HepG2 (cell line): Measurements from ENCODE around the gene CNOT8. TPM values are rescaled to one million over a fixed set of nuclear protein-coding genes. Genes with fewer than 3 reads are reported as not detected.

Source experiments
- DMAP1 ChIP-seq: IDR thresholded peaks from 2 replicates; pipeline ENCODE4 v1.6.1; 2016
- EEA1 ChIP-seq: sonication (generic); formaldehyde crosslinking; IDR thresholded peaks from 2 replicates; pipeline ENCODE4 v1.5.1; 2020; ENCODE audit warnings: mild to moderate bottlenecking, missing genetic modification reagents, borderline replicate concordance
- EP300 ChIP-seq, 3 experiments: sonication (generic) in 1 of 3; formaldehyde crosslinking in 1 of 3; IDR thresholded peaks; 2 replicates each; pipeline versions ENCODE4 v1.5.1 to v1.6.1; 2011 to 2020; ENCODE audit warnings: low read depth in 2 of 3, low read length in 2 of 3, borderline replicate concordance in 1 of 3, improper control_type of control experiment in 1 of 3, mild to moderate bottlenecking in 1 of 3, missing genetic modification reagents in 1 of 3, moderate library complexity in 1 of 3
- ETV5 ChIP-seq: IDR thresholded peaks from 2 replicates; pipeline ENCODE4 v1.6.1; 2018; ENCODE audit warnings: missing biosample characterization, missing genetic modification reagents, inconsistent platforms, borderline replicate concordance
- IRF9 ChIP-seq: sonication (generic); formaldehyde crosslinking; IDR thresholded peaks from 2 replicates; pipeline ENCODE4 v1.8.0; 2022; ENCODE audit warnings: missing genetic modification reagents, mild to moderate bottlenecking, borderline replicate concordance
- KLF11 ChIP-seq: IDR thresholded peaks from 2 replicates; pipeline ENCODE4 v1.6.1; 2016; ENCODE audit warnings: missing compliant biosample characterization
- MIXL1 ChIP-seq: IDR thresholded peaks from 2 replicates; pipeline ENCODE4 v1.6.1; 2016
- MXI1 ChIP-seq: IDR thresholded peaks from 3 replicates; pipeline ENCODE4 v1.6.1; 2012; ENCODE audit warnings: low read depth, low read length, inconsistent platforms, borderline replicate concordance
- NFE2L1 ChIP-seq: sonication (generic); formaldehyde crosslinking; IDR thresholded peaks from 2 replicates; pipeline ENCODE4 v1.4.0; 2020; ENCODE audit warnings: missing genetic modification reagents, mild to moderate bottlenecking, borderline replicate concordance
- RXRB ChIP-seq: IDR thresholded peaks from 2 replicates; pipeline ENCODE4 v1.6.1; 2016; ENCODE audit warnings: borderline replicate concordance, missing genetic modification reagents, missing compliant biosample characterization
- SRF ChIP-seq: IDR thresholded peaks from 2 replicates; pipeline ENCODE4 v1.6.1; 2011; ENCODE audit warnings: mild to moderate bottlenecking, low read depth, low read length, moderate library complexity
- XBP1 ChIP-seq: sonication (generic); formaldehyde crosslinking; IDR thresholded peaks from 2 replicates; pipeline ENCODE4 v1.5.0; 2020; ENCODE audit warnings: missing genetic modification reagents
- ZFP36 ChIP-seq: fragments of 150-350 bp; IDR thresholded peaks from 2 replicates; pipeline ENCODE4 v1.6.1; 2018; ENCODE audit warnings: borderline replicate concordance, low read length, low read depth; ENCODE audit not compliant: partially characterized antibody
- ZNF510 ChIP-seq: sonication (generic); formaldehyde crosslinking; IDR thresholded peaks from 2 replicates; pipeline ENCODE4 v1.4.0; 2020; ENCODE audit warnings: low read depth, mild to moderate bottlenecking, missing genetic modification reagents
- ZNF557 ChIP-seq: sonication (generic); formaldehyde crosslinking; IDR thresholded peaks from 2 replicates; pipeline ENCODE4 v1.4.0; 2020; ENCODE audit warnings: missing genetic modification reagents
- ZNF768 ChIP-seq: sonication (generic); formaldehyde crosslinking; IDR thresholded peaks from 2 replicates; pipeline ENCODE4 v1.4.0; 2020; ENCODE audit warnings: missing genetic modification reagents
- polyA plus RNA-seq, 8 experiments: library from polyadenylated mRNA; depleted of rRNA in 3 of 8; stranded (reverse) in 7 of 8; unstranded in 1 of 8; fragments of >200 nt; fragmentation: Illumina TruSeq in 4 of 8; extraction: Trizol in 4 of 8; gene quantifications; 2 replicates each; pipeline versions ENCODE4 v1.2.1 to v1.2.3, GENCODE V29; 2011 to 2016; ENCODE audit warnings: low read depth in 4 of 8, missing spikeins in 1 of 8, mixed read lengths in 1 of 8; ENCODE audit not compliant: insufficient read depth in 1 of 8
- total RNA-seq, 5 experiments: library from RNA; depleted of rRNA; stranded (reverse); fragments of >200 nt; fragmentation: Illumina TruSeq; extraction: Trizol; gene quantifications; 2 replicates each; pipeline ENCODE4 v1.2.3, GENCODE V29; 2016; ENCODE audit warnings: low read depth in 1 of 5
- TF ChIP-seq, protein P1 (sequence below): sonication (generic); formaldehyde crosslinking; IDR thresholded peaks from 2 replicates; pipeline ENCODE4 v1.9.0; 2022; ENCODE audit warnings: missing genetic modification reagents, mild to moderate bottlenecking, borderline replicate concordance
- TF ChIP-seq, protein P2 (sequence below): sonication (generic); formaldehyde crosslinking; IDR thresholded peaks from 2 replicates; pipeline ENCODE4 v1.4.0; 2020; ENCODE audit warnings: missing genetic modification reagents; ENCODE audit errors: not compliant biosample characterization
- TF ChIP-seq, protein P3 (sequence below): sonication (generic); formaldehyde crosslinking; IDR thresholded peaks from 2 replicates; pipeline ENCODE4 v1.4.0; 2020; ENCODE audit warnings: missing genetic modification reagents, borderline replicate concordance
- TF ChIP-seq, protein P4 (sequence below): sonication (generic); formaldehyde crosslinking; IDR thresholded peaks from 2 replicates; pipeline ENCODE4 v1.9.0; 2021; ENCODE audit warnings: missing genetic modification reagents, mild to moderate bottlenecking, borderline replicate concordance

CNOT8 gene
- total and polyA plus RNA-seq, 2 of the 13 experiments (the other 11 are each of a cell fraction or from before 2014, with no cell fraction given) = 37.1 to 74.9 TPM

GRCh38 chr5:154858297-154858971 is at the start of gene CNOT8 (continued):
- TF ChIP-seq ZNF768 (CRISPR knock-in tag) (0 out of 2 replicates have a peak, but pooled peaks have one; percentile 47), XBP1 (no peak), MXI1 (peak; percentile 88; the same call in 1 of the 3 replicates), ZNF510 (CRISPR knock-in tag) (no peak), ZNF557 (CRISPR knock-in tag) (peak; percentile 85; the same call in 1 of the 2 replicates), MIXL1 (CRISPR knock-in tag) (no peak; the same call in 1 of the 2 replicates), RXRB (CRISPR knock-in tag) (peak; percentile 63), ETV5 (CRISPR knock-in tag) (peak; percentile 53; the same call in 1 of the 2 replicates), NFE2L1 (CRISPR knock-in tag) (no peak), IRF9 (CRISPR knock-in tag) (peak; percentile 89), ZFP36 (no peak), EEA1 (CRISPR knock-in tag) (peak; percentile 56; the same call in 1 of the 2 replicates), SRF (no peak), EP300 (IDR thresholded peaks at IDR 0.05; ENCODE audit: low read depth in 2 of 2, low read length in 2 of 2) (peak in 1 of 2 experiments; percentile 13; a peak in 1 of 4 replicates), EP300 (CRISPR knock-in tag; IDR thresholded peaks at IDR 0.05; ENCODE audit: borderline replicate concordance) (peak; percentile 64), DMAP1 (CRISPR knock-in tag) (peak; percentile 75; the same call in 1 of the 2 replicates), KLF11 (CRISPR knock-in tag) (peak; percentile 55; the same call in 1 of the 2 replicates)
- TF ChIP-seq, protein P1, sequence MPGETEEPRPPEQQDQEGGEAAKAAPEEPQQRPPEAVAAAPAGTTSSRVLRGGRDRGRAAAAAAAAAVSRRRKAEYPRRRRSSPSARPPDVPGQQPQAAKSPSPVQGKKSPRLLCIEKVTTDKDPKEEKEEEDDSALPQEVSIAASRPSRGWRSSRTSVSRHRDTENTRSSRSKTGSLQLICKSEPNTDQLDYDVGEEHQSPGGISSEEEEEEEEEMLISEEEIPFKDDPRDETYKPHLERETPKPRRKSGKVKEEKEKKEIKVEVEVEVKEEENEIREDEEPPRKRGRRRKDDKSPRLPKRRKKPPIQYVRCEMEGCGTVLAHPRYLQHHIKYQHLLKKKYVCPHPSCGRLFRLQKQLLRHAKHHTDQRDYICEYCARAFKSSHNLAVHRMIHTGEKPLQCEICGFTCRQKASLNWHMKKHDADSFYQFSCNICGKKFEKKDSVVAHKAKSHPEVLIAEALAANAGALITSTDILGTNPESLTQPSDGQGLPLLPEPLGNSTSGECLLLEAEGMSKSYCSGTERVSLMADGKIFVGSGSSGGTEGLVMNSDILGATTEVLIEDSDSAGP (CRISPR knock-in tag) = peak; percentile 58
- TF ChIP-seq, protein P2, sequence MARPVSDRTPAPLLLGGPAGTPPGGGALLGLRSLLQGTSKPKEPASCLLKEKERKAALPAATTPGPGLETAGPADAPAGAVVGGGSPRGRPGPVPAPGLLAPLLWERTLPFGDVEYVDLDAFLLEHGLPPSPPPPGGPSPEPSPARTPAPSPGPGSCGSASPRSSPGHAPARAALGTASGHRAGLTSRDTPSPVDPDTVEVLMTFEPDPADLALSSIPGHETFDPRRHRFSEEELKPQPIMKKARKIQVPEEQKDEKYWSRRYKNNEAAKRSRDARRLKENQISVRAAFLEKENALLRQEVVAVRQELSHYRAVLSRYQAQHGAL (CRISPR knock-in tag) = peak; percentile 32
- TF ChIP-seq, protein P3, sequence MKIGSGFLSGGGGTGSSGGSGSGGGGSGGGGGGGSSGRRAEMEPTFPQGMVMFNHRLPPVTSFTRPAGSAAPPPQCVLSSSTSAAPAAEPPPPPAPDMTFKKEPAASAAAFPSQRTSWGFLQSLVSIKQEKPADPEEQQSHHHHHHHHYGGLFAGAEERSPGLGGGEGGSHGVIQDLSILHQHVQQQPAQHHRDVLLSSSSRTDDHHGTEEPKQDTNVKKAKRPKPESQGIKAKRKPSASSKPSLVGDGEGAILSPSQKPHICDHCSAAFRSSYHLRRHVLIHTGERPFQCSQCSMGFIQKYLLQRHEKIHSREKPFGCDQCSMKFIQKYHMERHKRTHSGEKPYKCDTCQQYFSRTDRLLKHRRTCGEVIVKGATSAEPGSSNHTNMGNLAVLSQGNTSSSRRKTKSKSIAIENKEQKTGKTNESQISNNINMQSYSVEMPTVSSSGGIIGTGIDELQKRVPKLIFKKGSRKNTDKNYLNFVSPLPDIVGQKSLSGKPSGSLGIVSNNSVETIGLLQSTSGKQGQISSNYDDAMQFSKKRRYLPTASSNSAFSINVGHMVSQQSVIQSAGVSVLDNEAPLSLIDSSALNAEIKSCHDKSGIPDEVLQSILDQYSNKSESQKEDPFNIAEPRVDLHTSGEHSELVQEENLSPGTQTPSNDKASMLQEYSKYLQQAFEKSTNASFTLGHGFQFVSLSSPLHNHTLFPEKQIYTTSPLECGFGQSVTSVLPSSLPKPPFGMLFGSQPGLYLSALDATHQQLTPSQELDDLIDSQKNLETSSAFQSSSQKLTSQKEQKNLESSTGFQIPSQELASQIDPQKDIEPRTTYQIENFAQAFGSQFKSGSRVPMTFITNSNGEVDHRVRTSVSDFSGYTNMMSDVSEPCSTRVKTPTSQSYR (CRISPR knock-in tag) = peak; percentile 73; the same call in 1 of the 2 replicates
- TF ChIP-seq, protein P4, sequence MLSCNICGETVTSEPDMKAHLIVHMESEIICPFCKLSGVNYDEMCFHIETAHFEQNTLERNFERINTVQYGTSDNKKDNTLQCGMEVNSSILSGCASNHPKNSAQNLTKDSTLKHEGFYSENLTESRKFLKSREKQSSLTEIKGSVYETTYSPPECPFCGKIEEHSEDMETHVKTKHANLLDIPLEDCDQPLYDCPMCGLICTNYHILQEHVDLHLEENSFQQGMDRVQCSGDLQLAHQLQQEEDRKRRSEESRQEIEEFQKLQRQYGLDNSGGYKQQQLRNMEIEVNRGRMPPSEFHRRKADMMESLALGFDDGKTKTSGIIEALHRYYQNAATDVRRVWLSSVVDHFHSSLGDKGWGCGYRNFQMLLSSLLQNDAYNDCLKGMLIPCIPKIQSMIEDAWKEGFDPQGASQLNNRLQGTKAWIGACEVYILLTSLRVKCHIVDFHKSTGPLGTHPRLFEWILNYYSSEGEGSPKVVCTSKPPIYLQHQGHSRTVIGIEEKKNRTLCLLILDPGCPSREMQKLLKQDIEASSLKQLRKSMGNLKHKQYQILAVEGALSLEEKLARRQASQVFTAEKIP (CRISPR knock-in tag) = no peak
